OCI-LY7 (cell line): ENCODE data around the gene AAK1. TPM values are rescaled to one million over a fixed set of nuclear protein-coding genes. Genes with fewer than 3 reads are reported as not detected.

Experiments used
- BruUV-seq: library from RNA; stranded (reverse); fragments of 400-500 nt; replicated peaks from 2 replicates; lab custom pipeline; 2021; lab: Mats Ljungman, UMichigan
- CTCF ChIA-PET: fragments of 300-600 bp; sonication (Branson Sonifier 250); formaldehyde crosslinking; loops from one replicate; lab custom pipeline; 2022; ENCODE audit warnings: antibody characterized with exemption; ENCODE audit not compliant: unreplicated experiment; lab: Charles Lee
- POLR2A ChIA-PET: fragments of 300-600 bp; sonication (Branson Sonifier 250); formaldehyde crosslinking; loops from one replicate; lab custom pipeline; 2022; ENCODE audit warnings: antibody characterized with exemption; lab: Charles Lee
- DNase-seq: peaks from one replicate; pipeline ENCODE4 v3.0.0-alpha.2; 2015; ENCODE audit warnings: low spot score
- H2AFZ ChIP-seq: fragments of 200-600 bp; sonication (generic), shearing (Covaris generic); 2 replicates; pipeline ENCODE4 v1.6.1; 2014; ENCODE audit warnings: mild to moderate bottlenecking, antibody characterized with exemption, low read length, moderate library complexity
- H3K27ac ChIP-seq: fragments of 200-600 bp; sonication (generic); 2 replicates; pipeline ENCODE4 v1.5.1; 2014; ENCODE audit warnings: mixed run types, low read depth, mild to moderate bottlenecking, moderate library complexity, low read length, inconsistent platforms; ENCODE audit not compliant: poor library complexity, severe bottlenecking
- H3K36me3 ChIP-seq: fragments of 200-600 bp; sonication (generic); 2 replicates; pipeline ENCODE4 v1.6.1; 2014; ENCODE audit warnings: mild to moderate bottlenecking, antibody characterized with exemption, low read length, moderate library complexity, mixed read lengths; ENCODE audit not compliant: insufficient read depth
- H3K4me1 ChIP-seq: fragments of 200-600 bp; sonication (generic); 2 replicates; pipeline ENCODE4 v1.5.1; 2014; ENCODE audit warnings: mild to moderate bottlenecking, low read length; ENCODE audit not compliant: insufficient read depth, poor library complexity, severe bottlenecking
- H3K4me2 ChIP-seq: fragments of 200-600 bp; sonication (generic); 2 replicates; pipeline ENCODE4 v1.6.1; 2014; ENCODE audit warnings: mild to moderate bottlenecking, low read length
- H3K4me3 ChIP-seq: fragments of 200-600 bp; sonication (generic); 2 replicates; pipeline ENCODE4 v1.5.1; 2014; ENCODE audit warnings: mild to moderate bottlenecking, low read depth, low read length; ENCODE audit not compliant: poor library complexity, severe bottlenecking
- H3K79me2 ChIP-seq: fragments of 200-600 bp; sonication (generic); 2 replicates; pipeline ENCODE4 v1.6.1; 2016; ENCODE audit warnings: low read depth, mild to moderate bottlenecking, low read length, moderate library complexity, mixed read lengths; ENCODE audit not compliant: insufficient read depth
- H3K9me2 ChIP-seq: fragments of 200-600 bp; sonication (generic); 2 replicates; pipeline ENCODE4 v1.6.1; 2016; ENCODE audit warnings: mild to moderate bottlenecking, low read length, mixed read lengths; ENCODE audit not compliant: insufficient read depth
- H3K9me3 ChIP-seq: fragments of 200-600 bp; sonication (generic); 2 replicates; pipeline ENCODE4 v1.6.1; 2014; ENCODE audit warnings: mild to moderate bottlenecking, mixed run types, low read length, mixed read lengths
- H4K20me1 ChIP-seq: fragments of 200-600 bp; sonication (generic); 2 replicates; pipeline ENCODE4 v1.6.1; 2014; ENCODE audit warnings: mild to moderate bottlenecking, antibody characterized with exemption, low read length, moderate library complexity, mixed read lengths; ENCODE audit not compliant: insufficient read depth
- CTCF ChIP-seq: fragments of 200-600 bp; sonication (generic); conservative IDR thresholded peaks from 2 replicates; pipeline ENCODE4 v1.5.1; 2014; ENCODE audit warnings: mild to moderate bottlenecking, antibody characterized with exemption, low read length, moderate library complexity, mixed read lengths
- EZH2phosphoT487 ChIP-seq: fragments of 200-600 bp; sonication (generic); IDR thresholded peaks from 2 replicates; pipeline ENCODE4 v1.6.1; 2018; ENCODE audit warnings: low read depth, borderline replicate concordance, mild to moderate bottlenecking, mixed run types, antibody characterized with exemption, low read length, moderate library complexity, mixed read lengths
- intact Hi-C: fragments of 100-400 bp; cut with micrococcal nuclease; formaldehyde crosslinking; loops from one replicate; pipeline ENCODE4 v1.10.0; 2022; ENCODE audit not compliant: unreplicated experiment
- small RNA-seq: library from RNA; depleted of rRNA; stranded (forward); fragments of <200 nt; gene quantifications from one replicate; pipeline ENCODE3, GENCODE V24; 2014
- total RNA-seq, 2 experiments: library from RNA; depleted of rRNA in 1 of 2; stranded (reverse); fragments of >200 nt in 1 of 2; shearing (Covaris generic) in 1 of 2; gene quantifications; 2 replicates each; pipeline ENCODE4 v1.2.3, GENCODE V29; 2014 to 2022

AAK1 gene
- total RNA-seq, 2 experiments from 2014 or later, result 8.3 to 8.5 TPM

GRCh38 chr2:69416147-69416546 is 227.4 kb downstream of the AAK1 start:
- DNase-seq, result no peak
- ChIA-PET CTCF (no interaction called here), POLR2A (interaction anchor here (1.0 to 1.6 kb wide), 2 partner anchors 20 to 254 kb away, joined by 3 to 5 read pairs; no protein-coding TSS in a partner anchor)
- H2AFZ ChIP-seq, result no peak overlapping the region
- H3K9me3 ChIP-seq, result no peaks in the 10 kb centered on the region
- H3K9me2 ChIP-seq, result no peaks in the 10 kb centered on the region
- H3K27ac ChIP-seq, result no peak overlapping the region
- no peak overlapping the region for H3K4me2 ChIP-seq
- BruUV-seq, result no TSS peak
- no peaks in the 10 kb centered on the region for H4K20me1 ChIP-seq
- H3K79me2 ChIP-seq, result no peaks in the 10 kb centered on the region
- intact Hi-C loops, result no loop called here
- TF ChIP-seq CTCF (no peak), EZH2phosphoT487 (no peak)
- no peak overlapping the region for H3K4me3 ChIP-seq
- no peaks in the 10 kb centered on the region for H3K4me1 ChIP-seq
- H3K36me3 ChIP-seq, result peaks cover 22% of the 10 kb centered on the region

Small RNA genes lying within 50 kb of the gene (small RNA-seq; reads per million reads assigned to genes)
- gene RN7SL604P (not detected), gene SNORA36C (not detected)

Other genes starting within 250 kb of the AAK1 start
- gene NFU1, start 206.3 kb downstream of the AAK1 start, total RNA-seq (2014; rRNA removed; shearing (Covaris generic)), result 15.4 and 17.1 TPM in 2 replicates
- gene NFU1, start 206.3 kb downstream of the AAK1 start, total RNA-seq (2022), result 30.5 and 35.3 TPM in 2 replicates
- 0.38 and 0.72 TPM in 2 replicates for gene ANXA4, start 98.4 kb upstream of the AAK1 start, total RNA-seq (2014; rRNA removed; shearing (Covaris generic))
- gene ANXA4, start 98.4 kb upstream of the AAK1 start, total RNA-seq (2022), result 3.5 and 3.6 TPM in 2 replicates
- gene GMCL1, start 185.9 kb upstream of the AAK1 start, total RNA-seq (2014; rRNA removed; shearing (Covaris generic)), result 11.9 and 14.4 TPM in 2 replicates
- gene GMCL1, start 185.9 kb upstream of the AAK1 start, total RNA-seq (2022), result 25.9 and 28.2 TPM in 2 replicates